WI38 (cell line): ENCODE results near the gene ZNF689.

ENCODE experiments used
- H3K4me3 ChIP-seq: 2 replicates; pipeline ENCODE4 v1.5.1; 2011; ENCODE audit warnings: low read depth, mild to moderate bottlenecking, control low read depth, low read length
- TF ChIP-seq, protein P1 (sequence below): IDR thresholded peaks from 2 replicates; pipeline ENCODE4 v1.5.1; 2012; ENCODE audit warnings: low read depth, mild to moderate bottlenecking, control low read depth, low read length

ZNF689 gene

GRCh38 chr16:30609926-30610839 is at the start of gene ZNF689:
Gene ZNF689, minus strand, starts transcription at chr16:30610389. Its CDS starts 348 bp downstream, at chr16:30610041.
- peak within 1 kb of the TSS; percentile 78 for H3K4me3 ChIP-seq
- TF ChIP-seq, protein P1, sequence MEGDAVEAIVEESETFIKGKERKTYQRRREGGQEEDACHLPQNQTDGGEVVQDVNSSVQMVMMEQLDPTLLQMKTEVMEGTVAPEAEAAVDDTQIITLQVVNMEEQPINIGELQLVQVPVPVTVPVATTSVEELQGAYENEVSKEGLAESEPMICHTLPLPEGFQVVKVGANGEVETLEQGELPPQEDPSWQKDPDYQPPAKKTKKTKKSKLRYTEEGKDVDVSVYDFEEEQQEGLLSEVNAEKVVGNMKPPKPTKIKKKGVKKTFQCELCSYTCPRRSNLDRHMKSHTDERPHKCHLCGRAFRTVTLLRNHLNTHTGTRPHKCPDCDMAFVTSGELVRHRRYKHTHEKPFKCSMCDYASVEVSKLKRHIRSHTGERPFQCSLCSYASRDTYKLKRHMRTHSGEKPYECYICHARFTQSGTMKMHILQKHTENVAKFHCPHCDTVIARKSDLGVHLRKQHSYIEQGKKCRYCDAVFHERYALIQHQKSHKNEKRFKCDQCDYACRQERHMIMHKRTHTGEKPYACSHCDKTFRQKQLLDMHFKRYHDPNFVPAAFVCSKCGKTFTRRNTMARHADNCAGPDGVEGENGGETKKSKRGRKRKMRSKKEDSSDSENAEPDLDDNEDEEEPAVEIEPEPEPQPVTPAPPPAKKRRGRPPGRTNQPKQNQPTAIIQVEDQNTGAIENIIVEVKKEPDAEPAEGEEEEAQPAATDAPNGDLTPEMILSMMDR = no peak

DNA sequence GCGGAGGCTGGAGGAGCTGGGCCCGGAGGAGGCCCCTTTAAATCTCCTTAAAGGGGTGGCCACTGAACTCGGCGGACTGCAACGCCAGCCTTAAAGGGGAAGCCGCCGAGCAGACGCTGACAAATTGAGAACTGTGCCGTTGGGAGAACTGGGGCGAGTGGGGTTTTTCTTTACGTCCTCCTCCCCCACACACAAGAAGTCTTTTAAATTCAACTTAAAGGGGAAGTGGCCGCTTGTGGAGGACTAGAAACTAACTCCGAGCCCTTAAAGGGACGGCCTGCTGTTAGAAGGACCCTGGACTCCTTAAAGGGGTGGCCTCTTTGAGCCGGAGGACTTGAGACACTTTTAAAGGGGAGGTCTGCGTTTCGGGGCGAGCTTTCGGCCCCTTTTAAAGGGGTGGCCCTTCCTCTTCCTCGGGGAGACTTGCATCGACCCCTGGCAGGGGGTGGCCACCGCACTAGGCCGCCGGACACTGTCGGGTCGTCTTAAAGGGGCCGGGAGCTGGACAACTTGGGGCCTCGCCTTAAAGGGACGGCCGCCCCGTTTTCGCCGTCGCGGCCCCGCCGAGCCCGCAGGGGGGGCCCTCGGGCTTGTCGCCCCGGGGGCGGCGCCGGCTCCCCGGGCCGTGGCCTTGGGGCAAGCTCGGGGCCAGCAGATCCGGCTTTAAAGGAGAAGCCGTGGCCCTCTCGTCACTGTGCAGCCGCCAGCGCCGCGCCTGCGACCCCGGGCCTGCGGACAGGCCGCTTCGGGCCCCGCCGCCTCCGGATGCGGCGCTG is 48.7 kb upstream of the ZNF689 start:
- peak overlapping the region; percentile 87 for H3K4me3 ChIP-seq
- TF ChIP-seq, protein P1 = no peak

DNA sequence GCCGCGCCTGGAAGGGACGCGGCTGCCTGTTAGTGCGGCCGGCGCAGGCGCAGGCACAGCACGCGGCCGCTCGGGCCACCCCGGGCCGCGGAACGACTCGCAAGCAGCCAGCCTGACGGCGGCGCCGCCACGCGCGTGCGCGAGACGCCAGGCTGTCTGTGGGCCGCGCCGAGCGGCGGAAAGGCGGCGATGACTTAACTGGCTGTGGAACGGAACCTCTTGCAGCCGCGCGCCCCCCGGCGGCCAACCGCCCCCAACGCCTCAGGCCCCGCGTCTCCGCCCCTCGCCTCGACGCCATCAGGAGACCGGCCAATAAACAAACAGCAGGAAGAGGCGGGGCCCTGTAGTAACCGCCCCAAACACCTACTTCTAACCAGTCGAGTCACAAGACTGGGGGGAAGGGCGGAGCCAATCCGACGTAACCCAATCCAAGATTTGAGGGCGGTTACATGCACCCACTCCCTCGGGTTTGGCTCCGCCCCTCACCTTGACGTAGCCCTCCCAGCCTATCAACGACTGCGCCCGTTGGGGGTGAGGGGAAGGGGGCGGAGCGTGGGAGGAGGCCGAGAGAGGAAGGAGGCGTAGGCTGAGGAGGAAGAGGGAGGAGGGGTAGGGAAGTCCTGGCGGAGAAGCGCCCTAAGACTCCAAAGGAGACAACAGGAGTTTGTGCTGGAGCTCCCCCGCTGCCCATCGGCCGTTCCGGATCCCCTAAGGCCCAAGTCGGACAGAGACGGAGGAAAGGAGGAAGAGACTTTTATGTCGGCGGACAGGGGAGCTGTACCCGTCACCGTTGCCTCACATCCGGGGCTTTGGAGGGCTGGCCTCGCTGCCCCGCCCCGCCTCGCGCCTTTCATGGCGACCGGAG is 47.9 kb upstream of the ZNF689 start, which contains the start of gene FBRS:
Gene FBRS, plus strand, starts transcription at position 566 of the 865 bp plus-strand sequence. CDS start 1,088 bp downstream, outside the sequence.
- peak within 1 kb of the TSS; percentile 87 for H3K4me3 ChIP-seq
- TF ChIP-seq, protein P1 = peak; percentile 64

GRCh38 chr16:30656974-30657865 is 47.0 kb upstream of the ZNF689 start:
- TF ChIP-seq, protein P1 = no peak
- H3K4me3 ChIP-seq = peak overlapping the region; percentile 58

DNA sequence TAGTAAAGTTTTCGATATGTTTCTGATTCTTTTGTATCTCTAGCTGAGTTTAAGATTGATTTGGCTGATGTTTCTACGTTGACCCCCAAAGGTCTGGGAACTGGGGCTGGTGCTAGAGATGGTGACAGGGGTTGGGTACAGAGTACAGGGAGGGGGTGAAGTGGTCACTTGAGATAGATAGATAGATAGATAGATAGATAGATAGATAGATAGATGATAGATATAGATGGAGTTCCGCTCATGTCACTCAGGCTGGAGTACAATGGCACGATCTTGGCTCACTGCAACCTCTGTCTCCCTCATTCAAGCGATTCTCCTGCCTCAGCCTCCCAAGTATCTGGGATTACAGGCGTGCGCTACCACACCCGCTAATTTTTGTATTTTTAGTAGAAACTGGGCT is 46.2 kb upstream of the ZNF689 start:
- no peak overlapping the region for H3K4me3 ChIP-seq
- TF ChIP-seq, protein P1 = no peak

DNA sequence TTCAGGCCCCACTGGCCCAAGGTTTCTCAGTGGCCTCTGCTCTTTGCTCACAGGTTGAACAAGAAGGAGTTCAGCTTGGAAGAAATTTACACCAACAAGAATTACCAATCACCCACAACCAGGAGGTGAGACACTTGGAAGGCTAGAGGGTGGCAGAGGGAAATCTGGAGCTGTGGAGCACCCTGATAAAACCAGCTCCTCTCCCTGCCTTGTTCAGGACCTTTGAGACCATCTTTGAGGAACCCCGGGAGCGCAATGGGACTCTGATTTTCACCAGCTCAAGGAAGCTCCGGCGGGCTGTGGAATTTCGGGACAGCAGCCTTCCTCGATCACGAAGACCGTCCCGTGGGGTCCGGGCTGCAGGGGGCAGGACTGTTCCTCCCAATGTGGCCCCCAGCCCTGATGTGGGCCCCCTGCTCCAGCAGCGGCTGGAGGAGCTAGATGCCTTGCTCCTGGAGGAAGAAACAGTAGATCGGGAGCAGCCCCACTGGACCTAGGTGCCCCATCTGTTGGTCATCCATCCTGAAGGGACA is 45.7 kb upstream of the ZNF689 start:
- no peak overlapping the region for H3K4me3 ChIP-seq
- TF ChIP-seq, protein P1 = no peak
